Activated naive CD8-positive, alpha-beta T cell treated with anti-CD3 and anti-CD28 coated beads, Interleukin-2, amount 10 ng/mL, durations not matched to agents 7 days and 5 days (primary cell): ENCODE measurements around the gene FBLN1. TPM values are rescaled to one million over a fixed set of nuclear protein-coding genes. Genes with fewer than 3 reads are reported as not detected.
"Not testable (repeated sequence)": the region's sequence is repeated elsewhere in the genome, so short reads cannot be mapped to it uniquely, and the experiment has no call there.

ENCODE experiments used
- ATAC-seq: fragments of 150-1000 bp; cut with Tn5 transposase; one replicate; pipeline ENCODE4 v1.10.0; 2021; ENCODE audit warnings: low read depth, moderate library complexity
- POLR2A ChIA-PET: fragments of 350-600 bp; sonication (Branson Sonifier 250); formaldehyde crosslinking; loops from one replicate; lab custom pipeline; 2021; ENCODE audit warnings: antibody characterized with exemption; lab: Charles Lee
- DNase-seq: peaks from one replicate; pipeline ENCODE4 v3.0.0; 2021
- H3K27ac Mint-ChIP-seq: one replicate; pipeline ENCODE4 v1.8.0; 2022; ENCODE audit warnings: mild to moderate bottlenecking, mixed read lengths
- H3K27me3 Mint-ChIP-seq: one replicate; pipeline ENCODE4 v1.8.0; 2022; ENCODE audit warnings: mild to moderate bottlenecking, moderate library complexity, mixed read lengths
- H3K36me3 Mint-ChIP-seq: one replicate; pipeline ENCODE4 v1.8.0; 2021; ENCODE audit warnings: mild to moderate bottlenecking, mixed read lengths
- H3K4me1 Mint-ChIP-seq: one replicate; pipeline ENCODE4 v1.8.0; 2021; ENCODE audit warnings: mixed read lengths
- H3K4me3 Mint-ChIP-seq: one replicate; pipeline ENCODE4 v1.8.0; 2022; ENCODE audit warnings: mild to moderate bottlenecking, moderate library complexity, mixed read lengths
- H3K9me3 Mint-ChIP-seq: one replicate; pipeline ENCODE4 v1.8.0; 2021; ENCODE audit warnings: mixed read lengths
- total RNA-seq, 2 experiments: library from RNA; stranded (reverse); gene quantifications; one replicate each; pipeline ENCODE4 v1.2.3, GENCODE V29; 2021

FBLN1 gene
- total RNA-seq: not detected

DNA sequence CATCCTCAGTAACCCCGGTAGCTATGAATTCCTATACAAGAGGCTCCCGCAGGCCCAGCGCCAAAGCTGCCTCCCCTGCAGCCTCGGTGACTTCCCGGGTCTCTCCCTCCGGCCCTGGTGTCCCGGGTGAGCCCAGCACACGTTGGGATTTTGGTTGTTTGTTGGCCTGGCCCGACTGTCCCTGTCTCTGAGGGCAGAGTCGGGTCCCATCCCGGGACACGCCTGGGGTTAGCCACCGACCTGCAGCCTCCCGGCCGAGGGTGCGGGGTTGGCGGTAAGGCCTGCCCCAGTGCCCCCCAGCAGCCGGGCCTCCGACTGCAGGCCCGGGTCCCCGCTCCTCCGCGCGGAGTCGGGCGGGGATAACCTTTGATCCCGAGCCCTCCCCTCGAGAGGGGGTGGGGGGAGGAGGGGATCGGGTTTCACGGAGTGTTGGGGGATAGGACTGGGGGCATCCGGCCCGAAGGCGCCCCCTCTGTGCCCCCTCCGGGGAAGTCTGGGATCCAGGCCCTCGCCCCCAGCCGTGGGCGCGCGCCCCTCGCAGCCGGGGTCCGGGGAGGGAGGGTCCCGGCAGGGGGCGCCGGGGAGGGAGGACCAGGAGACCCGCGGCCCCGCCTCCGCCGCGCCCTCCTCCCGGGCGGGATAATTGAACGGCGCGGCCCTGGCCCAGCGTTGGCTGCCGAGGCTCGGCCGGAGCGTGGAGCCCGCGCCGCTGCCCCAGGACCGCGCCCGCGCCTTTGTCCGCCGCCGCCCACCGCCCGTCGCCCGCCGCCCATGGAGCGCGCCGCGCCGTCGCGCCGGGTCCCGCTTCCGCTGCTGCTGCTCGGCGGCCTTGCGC lies at the start of gene FBLN1:
TSS of gene FBLN1 (plus strand) at position 669 of the 835 bp plus-strand sequence. CDS start at position 772, 103 bp downstream.
- H3K4me1 Mint-ChIP-seq: peaks cover 9% of the 10 kb centered on the region
- no peak within 1 kb of the TSS for H3K27ac Mint-ChIP-seq
- H3K27me3 Mint-ChIP-seq: peaks cover 42% of the 10 kb centered on the region
- peak; percentile 47 for ATAC-seq
- peak; percentile 40 for DNase-seq
- H3K4me3 Mint-ChIP-seq: no peak within 1 kb of the TSS
- POLR2A ChIA-PET: no interaction called here
- H3K36me3 Mint-ChIP-seq: no peaks in the 10 kb centered on the region
- H3K9me3 Mint-ChIP-seq: no peaks in the 10 kb centered on the region

DNA sequence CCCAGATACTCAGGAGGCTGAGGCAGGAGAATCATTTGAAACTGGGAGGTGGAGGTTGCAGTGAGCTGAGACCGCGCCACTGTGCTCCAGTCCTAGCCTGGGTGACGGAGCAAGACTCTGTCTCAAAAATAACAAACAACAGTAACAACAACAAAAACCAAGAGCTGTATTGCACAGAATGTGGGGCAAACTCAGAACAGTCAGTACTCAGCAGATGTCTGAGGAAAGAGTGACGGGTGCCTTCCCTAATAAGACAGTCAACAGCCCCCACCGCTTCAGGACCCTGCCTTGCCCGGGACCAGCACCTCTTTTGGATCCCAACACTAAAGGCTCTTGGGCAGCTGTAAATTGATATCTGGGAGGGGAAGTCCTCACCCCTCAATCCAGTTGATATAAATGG lies 48.9 kb upstream of the FBLN1 start:
- Mint-ChIP-seq H3K27ac (no peak overlapping the region), H3K4me3 (no peak overlapping the region), H3K9me3 (no peaks in the 10 kb centered on the region), H3K27me3 (no peaks in the 10 kb centered on the region), H3K36me3 (no peaks in the 10 kb centered on the region), H3K4me1 (no peaks in the 10 kb centered on the region)
- POLR2A ChIA-PET: no interaction called here
- no peak for DNase-seq
- ATAC-seq: no peak

GRCh38 chr22:45454275-45454674 lies 48.4 kb upstream of the FBLN1 start:
- Mint-ChIP-seq H3K27ac (no peak overlapping the region), H3K36me3 (no peaks in the 10 kb centered on the region)
- POLR2A ChIA-PET: no interaction called here

GRCh38 chr22:45455212-45455611 lies 47.5 kb upstream of the FBLN1 start:
- Mint-ChIP-seq H3K4me3 (no peak overlapping the region), H3K27ac (no peak overlapping the region), H3K4me1 (no peaks in the 10 kb centered on the region), H3K27me3 (no peaks in the 10 kb centered on the region), H3K9me3 (no peaks in the 10 kb centered on the region), H3K36me3 (no peaks in the 10 kb centered on the region)
- ATAC-seq (no peak), DNase-seq (no peak)
- POLR2A ChIA-PET: no interaction called here

More at GRCh38 chr22:45454275-45454674, 48.4 kb upstream of the FBLN1 start:
- DNase-seq (no peak), ATAC-seq (no peak)
- H3K27me3 Mint-ChIP-seq: no peaks in the 10 kb centered on the region
- no peak overlapping the region for H3K4me3 Mint-ChIP-seq
- H3K9me3 Mint-ChIP-seq: no peaks in the 10 kb centered on the region
- no peaks in the 10 kb centered on the region for H3K4me1 Mint-ChIP-seq

DNA sequence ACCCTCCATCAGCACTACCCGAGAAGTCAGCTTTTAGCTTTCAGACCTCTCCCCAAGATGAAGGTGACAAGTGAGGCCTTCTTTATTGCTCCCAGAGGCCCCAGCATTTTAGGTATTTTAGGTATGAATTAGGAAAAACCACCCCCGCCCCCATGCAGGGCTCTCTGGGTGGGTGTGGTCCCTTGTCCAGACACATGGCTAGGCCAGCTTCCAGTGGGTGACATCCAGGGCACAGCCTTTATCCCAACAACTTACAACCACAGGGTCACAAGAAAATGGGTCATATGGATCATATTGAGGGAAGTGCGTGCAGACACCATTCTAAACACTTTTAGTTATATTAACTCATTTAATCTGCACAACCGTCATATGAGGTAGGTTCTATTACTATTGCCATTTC lies 47.1 kb upstream of the FBLN1 start:
- no peak overlapping the region for H3K4me3 Mint-ChIP-seq
- H3K27me3 Mint-ChIP-seq: no peaks in the 10 kb centered on the region
- no peaks in the 10 kb centered on the region for H3K36me3 Mint-ChIP-seq
- no peak for ATAC-seq
- no peaks in the 10 kb centered on the region for H3K9me3 Mint-ChIP-seq
- POLR2A ChIA-PET: no interaction called here
- no peak for DNase-seq
- no peak overlapping the region for H3K27ac Mint-ChIP-seq
- H3K4me1 Mint-ChIP-seq: no peaks in the 10 kb centered on the region

GRCh38 chr22:45456811-45457210 lies 45.9 kb upstream of the FBLN1 start:
- Mint-ChIP-seq H3K27ac (no peak overlapping the region), H3K27me3 (no peaks in the 10 kb centered on the region), H3K4me1 (no peaks in the 10 kb centered on the region), H3K4me3 (no peak overlapping the region), H3K9me3 (no peaks in the 10 kb centered on the region), H3K36me3 (no peaks in the 10 kb centered on the region)
- no peak for ATAC-seq
- DNase-seq: no peak
- POLR2A ChIA-PET: no interaction called here

DNA sequence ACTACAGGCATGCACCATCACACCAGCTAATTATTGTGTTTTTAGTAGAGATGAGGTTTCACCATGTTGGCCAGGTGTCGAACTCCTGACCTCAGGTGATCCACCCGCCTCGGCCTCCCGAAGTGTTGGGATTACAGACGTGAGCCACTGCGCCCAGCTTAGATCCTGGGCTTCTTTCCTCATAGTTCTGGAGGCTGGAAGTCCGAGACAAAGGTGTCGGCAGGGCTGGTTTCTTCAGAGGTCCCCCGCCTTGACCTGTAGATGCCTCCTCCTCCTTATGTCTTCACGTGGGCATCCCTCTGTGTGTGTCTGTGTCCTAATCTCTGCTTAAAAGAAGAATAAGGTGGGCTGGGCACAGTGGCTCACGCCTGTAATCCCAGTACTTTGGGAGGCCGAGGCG lies 44.2 kb upstream of the FBLN1 start:
- H3K4me3 Mint-ChIP-seq: no peak overlapping the region
- H3K9me3 Mint-ChIP-seq: no peaks in the 10 kb centered on the region
- ATAC-seq (no peak), DNase-seq (no peak)
- H3K4me1 Mint-ChIP-seq: no peaks in the 10 kb centered on the region
- no peaks in the 10 kb centered on the region for H3K36me3 Mint-ChIP-seq
- POLR2A ChIA-PET: no interaction called here
- no peaks in the 10 kb centered on the region for H3K27me3 Mint-ChIP-seq
- H3K27ac Mint-ChIP-seq: no peak overlapping the region

- Mint-ChIP-seq H3K9me3 (no peaks in the 10 kb centered on the region), H3K4me1 (no peaks in the 10 kb centered on the region), H3K27ac (no peak overlapping the region), H3K4me3 (no peak overlapping the region), H3K36me3 (no peaks in the 10 kb centered on the region), H3K27me3 (no peaks in the 10 kb centered on the region)
- ATAC-seq: no peak
- no peak for DNase-seq
- POLR2A ChIA-PET: no interaction called here
Measured at GRCh38 chr22:45459235-45459634, 43.4 kb upstream of the FBLN1 start.

GRCh38 chr22:45460288-45461109 lies 42.2 kb upstream of the FBLN1 start:
- Mint-ChIP-seq H3K9me3 (no peaks in the 10 kb centered on the region), H3K4me3 (no peak overlapping the region), H3K27ac (no peak overlapping the region), H3K27me3 (peaks cover 9% of the 10 kb centered on the region), H3K36me3 (no peaks in the 10 kb centered on the region), H3K4me1 (no peaks in the 10 kb centered on the region)
- ATAC-seq (no peak), DNase-seq (no peak)
- POLR2A ChIA-PET: no interaction called here

- ATAC-seq (no peak), DNase-seq (no peak)
- Mint-ChIP-seq H3K9me3 (no peaks in the 10 kb centered on the region), H3K4me1 (no peaks in the 10 kb centered on the region), H3K4me3 (no peak overlapping the region), H3K27ac (no peak overlapping the region), H3K27me3 (peaks cover 15% of the 10 kb centered on the region), H3K36me3 (no peaks in the 10 kb centered on the region)
- POLR2A ChIA-PET: no interaction called here
Measured at GRCh38 chr22:45462034-45462655, 40.5 kb upstream of the FBLN1 start.

DNA sequence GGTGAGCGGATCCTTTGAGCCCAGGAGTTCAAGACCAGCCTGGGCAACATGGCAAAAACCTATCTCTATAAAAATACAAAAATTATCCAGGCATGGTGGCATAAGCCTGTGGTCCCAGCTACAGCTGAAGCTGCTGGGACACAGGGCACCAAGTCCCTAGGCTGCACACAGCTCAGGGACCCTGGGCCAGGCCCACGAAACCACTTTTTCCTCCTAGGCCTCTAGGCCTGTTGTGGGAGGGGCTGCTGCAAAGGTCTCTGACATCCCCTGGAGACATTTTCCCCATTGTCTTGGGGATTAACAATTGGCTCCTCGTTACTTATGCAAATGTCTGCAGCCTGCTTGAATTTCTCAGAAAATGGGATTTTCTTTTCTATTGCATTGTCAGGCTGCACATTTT lies 39.0 kb upstream of the FBLN1 start:
- H3K4me1 Mint-ChIP-seq, H3K4me3 Mint-ChIP-seq, H3K9me3 Mint-ChIP-seq, DNase-seq, H3K27ac Mint-ChIP-seq, ATAC-seq, POLR2A ChIA-PET, H3K36me3 Mint-ChIP-seq: not testable (repeated sequence)
- H3K27me3 Mint-ChIP-seq: peaks cover 17% of the 10 kb centered on the region

DNA sequence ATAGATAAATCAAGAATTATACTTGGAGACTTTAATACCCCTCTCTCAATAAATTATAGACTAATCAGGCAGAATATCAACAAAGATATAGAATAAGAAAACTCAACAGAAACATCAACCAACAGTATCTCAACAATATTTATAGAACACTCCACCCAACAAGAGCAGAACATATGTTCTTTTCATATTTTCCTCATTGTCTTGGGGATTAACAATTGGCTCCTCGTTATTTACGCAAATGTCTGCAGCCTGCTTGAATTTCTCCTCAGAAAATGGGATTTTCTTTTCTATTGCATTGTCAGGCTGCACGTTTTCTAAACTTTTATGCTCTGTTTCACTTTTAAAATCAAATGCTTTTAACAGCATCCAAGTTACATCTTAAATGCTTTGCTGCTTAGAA lies 37.0 kb upstream of the FBLN1 start:
- Mint-ChIP-seq H3K36me3 (no peaks in the 10 kb centered on the region), H3K27me3 (peaks cover 17% of the 10 kb centered on the region), H3K27ac (no peak overlapping the region), H3K9me3 (no peaks in the 10 kb centered on the region), H3K4me3 (no peak overlapping the region), H3K4me1 (no peaks in the 10 kb centered on the region)
- DNase-seq (no peak), ATAC-seq (no peak)
- POLR2A ChIA-PET: no interaction called here

DNA sequence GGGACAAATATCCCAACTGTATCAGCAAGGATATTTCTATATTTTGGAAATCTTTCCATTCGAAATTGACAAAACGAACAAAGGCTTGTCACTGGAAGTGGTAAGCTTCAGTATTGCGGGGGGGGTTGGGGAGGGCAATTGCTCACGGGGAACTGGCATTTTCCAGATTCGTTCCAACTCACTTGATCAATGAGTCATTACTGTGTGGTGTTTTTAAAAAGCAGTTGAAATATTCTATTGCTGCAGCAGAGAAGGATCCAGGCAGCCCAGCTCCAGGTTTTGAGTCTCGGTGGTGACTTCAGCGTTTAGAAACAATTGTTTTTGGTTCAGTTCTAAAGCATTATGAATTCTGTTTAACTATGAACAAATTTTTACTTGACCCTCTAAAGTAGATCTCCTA lies 33.8 kb upstream of the FBLN1 start:
- no peaks in the 10 kb centered on the region for H3K4me1 Mint-ChIP-seq
- no peaks in the 10 kb centered on the region for H3K36me3 Mint-ChIP-seq
- H3K4me3 Mint-ChIP-seq: no peak overlapping the region
- no peak for ATAC-seq
- H3K9me3 Mint-ChIP-seq: no peaks in the 10 kb centered on the region
- peaks cover 19% of the 10 kb centered on the region for H3K27me3 Mint-ChIP-seq
- no peak overlapping the region for H3K27ac Mint-ChIP-seq
- POLR2A ChIA-PET: no interaction called here
- DNase-seq: no peak
